K562 (cell line): ENCODE data around the gene SELENOI. TPM values are rescaled to one million over a fixed set of nuclear protein-coding genes. Genes with fewer than 3 reads are reported as not detected.

Experiments used
- BCL6 ChIP-seq: fragments of 250-450 bp; sonication (Bioruptor Pico); IDR thresholded peaks from 2 replicates; pipeline ENCODE4 v1.4.0; 2020
- CBFB ChIP-seq: sonication (generic); formaldehyde crosslinking; IDR thresholded peaks from 2 replicates; pipeline ENCODE4 v1.4.0; 2020; ENCODE audit warnings: mild to moderate bottlenecking, missing genetic modification reagents
- CREB3 ChIP-seq: fragments of 450-650 bp; conservative IDR thresholded peaks from 2 replicates; pipeline ENCODE4 v1.6.1; 2016; ENCODE audit warnings: missing genetic modification characterization, low read depth, mild to moderate bottlenecking, missing compliant biosample characterization, moderate library complexity
- ELF4 ChIP-seq: fragments of 450-650 bp; formaldehyde crosslinking; IDR thresholded peaks from 2 replicates; pipeline ENCODE4 v1.4.0; 2022; ENCODE audit warnings: missing genetic modification characterization
- ERF ChIP-seq: fragments of 450-650 bp; formaldehyde crosslinking; IDR thresholded peaks from 2 replicates; pipeline ENCODE4 v1.4.0; 2020; ENCODE audit warnings: mild to moderate bottlenecking, mixed read lengths
- FOXK1 ChIP-seq: sonication (generic); formaldehyde crosslinking; IDR thresholded peaks from 2 replicates; pipeline ENCODE4 v1.8.0; 2022; ENCODE audit warnings: missing genetic modification reagents, mild to moderate bottlenecking, borderline replicate concordance
- HEY1 ChIP-seq: fragments of 250-450 bp; sonication (Bioruptor Pico); IDR thresholded peaks from 2 replicates; pipeline ENCODE4 v1.5.0; 2020; ENCODE audit warnings: mild to moderate bottlenecking, moderate library complexity, borderline replicate concordance
- HMG20B ChIP-seq: fragments of 250-450 bp; sonication (Bioruptor Pico); IDR thresholded peaks from 2 replicates; pipeline ENCODE4 v1.5.0; 2021; ENCODE audit warnings: mild to moderate bottlenecking
- KLF13 ChIP-seq: fragments of 450-650 bp; IDR thresholded peaks from 2 replicates; pipeline ENCODE4 v1.6.1; 2016; ENCODE audit warnings: missing genetic modification characterization, low read depth, mild to moderate bottlenecking, missing compliant biosample characterization, moderate library complexity, borderline replicate concordance
- KLF16 ChIP-seq: IDR thresholded peaks from 2 replicates; pipeline ENCODE4 v1.6.1; 2016; ENCODE audit warnings: antibody characterized with exemption
- NFRKB ChIP-seq: fragments of 450-650 bp; IDR thresholded peaks from 2 replicates; pipeline ENCODE4 v1.6.1; 2016; ENCODE audit warnings: low read depth
- RBBP5 ChIP-seq: fragments of 200-600 bp; sonication (generic); IDR thresholded peaks from 2 replicates; pipeline ENCODE4 v1.6.1; 2012; ENCODE audit warnings: borderline replicate concordance, mild to moderate bottlenecking, low read length, control low read depth, inconsistent platforms; ENCODE audit not compliant: insufficient read depth, poor library complexity, severe bottlenecking
- RBM22 ChIP-seq: fragments of 200-400 bp; formaldehyde crosslinking; IDR thresholded peaks from 2 replicates; pipeline ENCODE4 v1.6.1; 2018; ENCODE audit warnings: low read length, low read depth; ENCODE audit not compliant: poor library complexity, severe bottlenecking
- RFX1 ChIP-seq: fragments of 450-650 bp; IDR thresholded peaks from 2 replicates; pipeline ENCODE4 v1.6.1; 2016; ENCODE audit warnings: mild to moderate bottlenecking, moderate library complexity
- RFX7 ChIP-seq: fragments of 250-450 bp; sonication (Bioruptor Pico); IDR thresholded peaks from 2 replicates; pipeline ENCODE4 v1.5.1; 2021; ENCODE audit warnings: mild to moderate bottlenecking
- SAP30 ChIP-seq: fragments of 200-600 bp; sonication (generic); IDR thresholded peaks from 2 replicates; pipeline ENCODE4 v1.6.1; 2012; ENCODE audit warnings: borderline replicate concordance, low read depth, mild to moderate bottlenecking, moderate library complexity, low read length, control low read depth, inconsistent platforms; ENCODE audit not compliant: insufficient read depth, poor library complexity, severe bottlenecking
- SIX5 ChIP-seq, 2 experiments: IDR thresholded peaks; 2 replicates each; pipeline ENCODE4 v1.6.1; 2011; ENCODE audit warnings: low read length in 2 of 2, borderline replicate concordance in 1 of 2, low read depth in 1 of 2, mild to moderate bottlenecking in 1 of 2, moderate library complexity in 1 of 2; ENCODE audit not compliant: insufficient read depth in 1 of 2
- TEAD1 ChIP-seq, 2 experiments: fragments of 450-650 bp in 1 of 2; sonication (generic) in 1 of 2; formaldehyde crosslinking; IDR thresholded peaks; 2 replicates each; pipeline versions ENCODE4 v1.4.0 to v1.8.0; 2020 to 2022; ENCODE audit warnings: mild to moderate bottlenecking in 2 of 2, missing genetic modification reagents in 1 of 2
- TSHZ1 ChIP-seq: fragments of 250-450 bp; sonication (Bioruptor Pico); IDR thresholded peaks from 2 replicates; pipeline ENCODE4 v1.4.0; 2020; ENCODE audit warnings: mild to moderate bottlenecking, moderate library complexity
- ZC3H11A ChIP-seq: IDR thresholded peaks from 2 replicates; pipeline ENCODE4 v1.6.1; 2012; ENCODE audit warnings: low read depth, low read length, improper control_type of control experiment
- ZKSCAN1 ChIP-seq: fragments of 150-350 bp; IDR thresholded peaks from 2 replicates; pipeline ENCODE4 v1.6.1; 2016; ENCODE audit warnings: low read depth, low read length
- ZNF584 ChIP-seq: fragments of 200-800 bp; sonication (Bioruptor generic); IDR thresholded peaks from 2 replicates; pipeline ENCODE4 v1.6.1; 2016; ENCODE audit warnings: low read depth, mild to moderate bottlenecking, missing genetic modification characterization, missing compliant biosample characterization
- ZNF75A ChIP-seq: fragments of 450-650 bp; formaldehyde crosslinking; IDR thresholded peaks from 2 replicates; pipeline ENCODE4 v1.4.0; 2020; ENCODE audit warnings: mild to moderate bottlenecking
- polyA plus RNA-seq, 8 experiments: library from polyadenylated mRNA; depleted of rRNA in 4 of 8; stranded (reverse) in 5 of 8; unstranded in 3 of 8; fragments of >200 nt; fragmentation: Nextera tagmentation in 2 of 8; fragmentation: Illumina TruSeq in 1 of 8; extraction: Ambion mirVana in 2 of 8; extraction: Trizol in 1 of 8; gene quantifications; 2 replicates each; pipeline versions ENCODE4 v1.2.1 to v1.2.3, GENCODE V29; 2011 to 2014; ENCODE audit warnings: inconsistent platforms in 1 of 8, missing spikeins in 1 of 8
- total RNA-seq, 7 experiments: library from RNA; depleted of rRNA in 6 of 7; stranded (reverse); fragments of >200 nt in 6 of 7; fragmentation: Illumina TruSeq in 2 of 7; extraction: Trizol in 2 of 7; gene quantifications; 2 replicates each; pipeline versions ENCODE4 v1.2.1 to v1.2.3, GENCODE V29; 2011 to 2021; ENCODE audit warnings: low replicate concordance in 1 of 7

The SELENOI gene
- total and polyA plus RNA-seq, 9 of the 15 experiments (the other 6 are each of a cell fraction or from before 2014, with no cell fraction given) = 9.6 to 46.9 (median 24.4) TPM

GRCh38 chr2:26345545-26346453 lies at the start of gene SELENOI (continued):
- TF ChIP-seq CREB3 (tag) = no peak; the same call in 1 of the 2 replicates
- TF ChIP-seq KLF13 (tag) = peak; percentile 62
- no peak for TF ChIP-seq HMG20B (CRISPR knock-in tag)
- 0 out of 2 replicates have a peak, but pooled peaks have one; percentile 47 for TF ChIP-seq ZKSCAN1
- 0 out of 2 replicates have a peak, but pooled peaks have one; percentile 45 for TF ChIP-seq FOXK1 (CRISPR knock-in tag)
- TF ChIP-seq SAP30 = peak; percentile 44
- TF ChIP-seq RFX7 = no peak
- no peak; a peak in 1 of 4 replicates for TF ChIP-seq SIX5 (IDR thresholded peaks at IDR 0.05; ENCODE audit: borderline replicate concordance in 1 of 2, insufficient read depth in 1 of 2, low read depth in 1 of 2, low read length in 2 of 2)
- TF ChIP-seq ZC3H11A = no peak
- TF ChIP-seq ERF (CRISPR knock-in tag) = 0 out of 2 replicates have a peak, but pooled peaks have one; percentile 90
- peak; percentile 87 for TF ChIP-seq NFRKB
- TF ChIP-seq HEY1 (CRISPR knock-in tag) = no peak
- no peak for TF ChIP-seq ZNF75A
- peak in 1 of 2 experiments; percentile 75; a peak in 2 of 4 replicates for TF ChIP-seq TEAD1 (CRISPR knock-in tag; IDR thresholded peaks at IDR 0.05)
- TF ChIP-seq TSHZ1 (CRISPR knock-in tag) = 0 out of 2 replicates have a peak, but pooled peaks have one; percentile 5
- peak; percentile 76 for TF ChIP-seq RBBP5
- TF ChIP-seq KLF16 = no peak
- no peak for TF ChIP-seq ZNF584 (CRISPR knock-in tag)
- TF ChIP-seq ELF4 = 0 out of 2 replicates have a peak, but pooled peaks have one; percentile 55
- no peak for TF ChIP-seq BCL6 (CRISPR knock-in tag)
- TF ChIP-seq RFX1 = no peak
- peak; percentile 86; the same call in 1 of the 2 replicates for TF ChIP-seq CBFB (CRISPR knock-in tag)
- TF ChIP-seq RBM22 = no peak
